T47D (cell line): ENCODE data around the gene TTLL13.
A peak's percentile ranks its signal among the peaks of the same experiment; 100 is the strongest.

Experiments used
- DNase-seq, 2 experiments: peaks; one replicate each; pipeline versions ENCODE4 v3.0.0 to v3.0.0-alpha.2; 2011 to 2012; ENCODE audit warnings: low read depth in 1 of 2, low spot score in 1 of 2
- JUND ChIP-seq: IDR thresholded peaks from 2 replicates; pipeline ENCODE4 v1.6.1; 2012; ENCODE audit warnings: low read depth
- in situ Hi-C: cut with HindIII; loops from 2 replicates; pipeline ENCODE4 v1.10.0; 2016; ENCODE audit warnings: low sequenced_read_pairs, low pct_unique_long_range_greater_than_20kb

TTLL13 gene

GRCh38 chr15:90223441-90224165, 25.8 kb upstream of the TTLL13 start:
- DNase-seq, result peak in 1 of 2 experiments; percentile 0
- in situ Hi-C loops, result no loop called here

DNA sequence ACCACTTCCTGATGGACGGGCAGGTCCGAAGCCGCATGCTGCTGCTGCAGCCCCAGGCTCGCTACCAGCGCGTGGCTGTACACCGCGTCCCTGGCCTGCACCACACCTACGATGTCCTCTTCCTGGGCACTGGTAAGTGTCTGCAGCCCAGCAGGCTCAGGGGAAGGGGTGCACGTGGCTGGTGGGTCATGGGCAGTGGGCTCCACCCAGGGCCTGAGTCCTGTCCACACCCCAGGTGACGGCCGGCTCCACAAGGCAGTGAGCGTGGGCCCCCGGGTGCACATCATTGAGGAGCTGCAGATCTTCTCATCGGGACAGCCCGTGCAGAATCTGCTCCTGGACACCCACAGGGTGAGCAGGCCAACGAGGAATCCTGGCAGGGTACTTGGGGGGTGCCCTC, 24.3 kb upstream of the TTLL13 start:
- peak in 1 of 2 experiments; percentile 1 for DNase-seq
- in situ Hi-C loops, result no loop called here
- no peak for TF ChIP-seq JUND

More at GRCh38 chr15:90223441-90224165, 25.8 kb upstream of the TTLL13 start:
- no peak for TF ChIP-seq JUND

DNA sequence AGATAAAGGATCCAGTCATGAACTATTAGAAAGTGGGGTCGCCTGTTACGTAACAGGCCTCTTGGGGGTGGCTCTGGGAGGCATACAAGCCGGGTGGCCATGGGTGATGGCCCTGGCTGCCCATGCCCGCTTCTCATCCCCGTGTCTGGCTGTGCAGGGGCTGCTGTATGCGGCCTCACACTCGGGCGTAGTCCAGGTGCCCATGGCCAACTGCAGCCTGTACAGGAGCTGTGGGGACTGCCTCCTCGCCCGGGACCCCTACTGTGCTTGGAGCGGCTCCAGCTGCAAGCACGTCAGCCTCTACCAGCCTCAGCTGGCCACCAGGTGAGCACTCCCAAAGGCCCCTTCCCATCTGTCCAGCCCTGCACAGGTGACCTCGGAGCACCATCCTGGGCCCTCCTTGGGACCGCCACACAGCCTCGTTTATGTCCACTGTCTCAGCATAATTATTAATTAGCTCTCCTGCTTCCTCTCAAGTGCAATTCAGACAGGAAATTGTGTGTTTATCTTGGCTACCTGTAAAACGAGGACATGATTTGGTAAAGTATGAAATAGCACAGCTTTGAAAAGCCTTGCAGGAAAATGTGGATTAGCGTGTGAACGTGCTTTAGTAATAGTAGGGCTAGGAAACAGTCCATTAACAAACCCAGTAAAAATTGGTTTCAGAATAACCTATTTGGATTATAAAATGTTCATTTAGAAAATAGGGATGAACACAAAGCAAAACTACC, 23.7 kb upstream of the TTLL13 start:
- no peak for TF ChIP-seq JUND
- in situ Hi-C loops, result no loop called here
- peak in 1 of 2 experiments; percentile 0 for DNase-seq

- TF ChIP-seq JUND, result no peak
- in situ Hi-C loops, result no loop called here
- DNase-seq, result no peak
Observed at GRCh38 chr15:90227336-90227735, 22.0 kb upstream of the TTLL13 start.

GRCh38 chr15:90227816-90228772, 21.3 kb upstream of the TTLL13 start:
- peak in 1 of 2 experiments; percentile 2 for DNase-seq
- TF ChIP-seq JUND, result no peak
- in situ Hi-C loops, result no loop called here

DNA sequence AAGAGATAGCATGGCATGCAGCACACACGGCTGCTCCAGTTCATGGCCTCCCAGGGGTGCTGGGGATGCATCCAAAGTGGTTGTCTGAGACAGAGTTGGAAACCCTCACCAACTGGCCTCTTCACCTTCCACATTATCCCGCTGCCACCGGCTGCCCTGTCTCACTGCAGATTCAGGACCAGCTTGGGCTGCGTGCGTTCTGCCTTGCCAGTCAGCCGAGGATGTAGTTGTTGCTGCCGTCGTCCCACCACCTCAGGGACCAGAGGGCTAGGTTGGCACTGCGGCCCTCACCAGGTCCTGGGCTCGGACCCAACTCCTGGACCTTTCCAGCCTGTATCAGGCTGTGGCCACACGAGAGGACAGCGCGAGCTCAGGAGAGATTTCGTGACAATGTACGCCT, 20.4 kb upstream of the TTLL13 start:
- DNase-seq, result no peak
- TF ChIP-seq JUND, result no peak
- in situ Hi-C loops, result no loop called here

GRCh38 chr15:90230071-90230494, 19.3 kb upstream of the TTLL13 start:
- no peak for TF ChIP-seq JUND
- in situ Hi-C loops, result no loop called here
- no peak for DNase-seq

GRCh38 chr15:90230610-90231009, 18.7 kb upstream of the TTLL13 start:
- DNase-seq, result no peak
- no peak for TF ChIP-seq JUND
- in situ Hi-C loops, result no loop called here

GRCh38 chr15:90231028-90232017, 18.0 kb upstream of the TTLL13 start:
- DNase-seq, result peak; percentile 59 to 84
- TF ChIP-seq JUND, result no peak
- in situ Hi-C loops, result no loop called here

DNA sequence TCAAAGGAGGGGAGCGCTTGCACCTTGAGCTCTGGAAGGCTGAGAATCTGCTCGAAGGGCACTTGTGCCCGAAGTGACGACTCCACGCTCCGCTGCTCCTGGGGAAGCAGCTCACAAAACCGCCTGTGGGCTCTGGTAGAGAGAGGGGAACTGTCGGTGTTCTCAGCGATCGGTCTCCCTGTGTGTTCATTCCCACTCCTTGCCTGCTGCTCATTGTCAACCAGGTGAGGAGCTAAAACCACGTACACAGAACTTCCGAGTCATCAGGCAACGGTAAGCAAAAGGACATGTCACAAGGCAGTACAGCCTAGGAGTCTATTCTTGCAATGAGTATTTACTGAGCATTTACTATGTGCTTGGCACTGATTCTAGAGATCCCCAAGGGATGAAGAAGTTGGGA, 17.2 kb upstream of the TTLL13 start:
- TF ChIP-seq JUND, result no peak
- in situ Hi-C loops, result no loop called here
- peak in 1 of 2 experiments; percentile 44 for DNase-seq

- TF ChIP-seq JUND, result no peak
- peak in 1 of 2 experiments; percentile 75 for DNase-seq
- in situ Hi-C loops, result no loop called here
Observed at GRCh38 chr15:90232941-90233386, 16.4 kb upstream of the TTLL13 start.
